SU-DHL-6 (cell line): Measurements from ENCODE around the gene SHCBP1L.

Experiments
- H2AFZ ChIP-seq: fragments of 200-600 bp; sonication (generic); 2 replicates; pipeline ENCODE4 v1.6.1; 2014; ENCODE audit warnings: low read depth, mild to moderate bottlenecking, moderate library complexity, mixed read lengths, antibody characterized with exemption, low read length; ENCODE audit not compliant: severe bottlenecking
- H3F3A ChIP-seq: fragments of 200-600 bp; shearing (Covaris generic); 2 replicates; pipeline ENCODE4 v1.6.0; 2016; ENCODE audit warnings: antibody characterized with exemption, mild to moderate bottlenecking; ENCODE audit not compliant: insufficient read depth
- H3K27ac ChIP-seq: fragments of 200-600 bp; sonication (generic); 2 replicates; pipeline ENCODE4 v1.5.1; 2016; ENCODE audit warnings: low read depth, mild to moderate bottlenecking, low read length, moderate library complexity, mixed read lengths
- H3K27me3 ChIP-seq: fragments of 200-600 bp; sonication (generic), shearing (Covaris generic); 2 replicates; pipeline ENCODE4 v1.6.0; 2014; ENCODE audit warnings: mild to moderate bottlenecking, low read length
- H3K36me3 ChIP-seq: fragments of 200-600 bp; sonication (generic); 2 replicates; pipeline ENCODE4 v1.6.1; 2014; ENCODE audit warnings: mild to moderate bottlenecking, low read length, mixed read lengths
- H3K4me2 ChIP-seq: fragments of 300-600, 200-600 bp; shearing (Covaris generic), sonication (generic); 2 replicates; pipeline ENCODE4 v1.6.0; 2014; ENCODE audit warnings: low read length, low read depth, mild to moderate bottlenecking; ENCODE audit not compliant: poor library complexity, severe bottlenecking
- H3K4me3 ChIP-seq: fragments of 200-600 bp; sonication (generic); 2 replicates; pipeline ENCODE4 v1.5.1; 2014; ENCODE audit warnings: antibody characterized with exemption, low read length, mild to moderate bottlenecking, mixed read lengths; ENCODE audit not compliant: insufficient read depth, poor library complexity, severe bottlenecking
- H3K79me2 ChIP-seq: fragments of 200-600 bp; sonication (generic); 2 replicates; pipeline ENCODE4 v1.6.1; 2014; ENCODE audit warnings: mild to moderate bottlenecking, low read length, moderate library complexity; ENCODE audit not compliant: insufficient read depth
- H3K9ac ChIP-seq: fragments of 200-600 bp; sonication (generic); 2 replicates; pipeline ENCODE4 v1.7.0; 2014; ENCODE audit warnings: mild to moderate bottlenecking, low read length
- H3K9me2 ChIP-seq: fragments of 200-600 bp; sonication (generic); replicated peaks from 2 replicates; pipeline ENCODE4 v1.6.1; 2014; ENCODE audit warnings: low read length; ENCODE audit not compliant: insufficient read depth
- H3K9me3 ChIP-seq: fragments of 200-600 bp; sonication (generic); 2 replicates; pipeline ENCODE4 v1.6.1; 2014; ENCODE audit warnings: low read length, mixed read lengths; ENCODE audit not compliant: insufficient read depth
- H4K20me1 ChIP-seq: fragments of 200-600 bp; sonication (generic); 2 replicates; pipeline ENCODE4 v1.6.1; 2014; ENCODE audit warnings: low read depth, mild to moderate bottlenecking, antibody characterized with exemption, low read length, moderate library complexity, mixed read lengths
- CTCF ChIP-seq: fragments of 200-600 bp; sonication (generic); IDR thresholded peaks from one replicate; pipeline ENCODE4 v1.5.1; 2017; ENCODE audit warnings: antibody characterized with exemption, mild to moderate bottlenecking, low read length, moderate library complexity; ENCODE audit not compliant: insufficient read depth, poor library complexity, severe bottlenecking
- EZH2phosphoT487 ChIP-seq: fragments of 200-600 bp; sonication (generic), shearing (Covaris generic); conservative IDR thresholded peaks from 2 replicates; pipeline ENCODE4 v1.6.1; 2018; ENCODE audit warnings: mild to moderate bottlenecking, antibody characterized with exemption, low read length, moderate library complexity, mixed read lengths

SHCBP1L gene

GRCh38 chr1:182939413-182939812 is 13.6 kb downstream of the SHCBP1L start:
- Histone ChIP-seq H3K9me3 (no peaks in the 10 kb centered on the region), H2AFZ (no peak overlapping the region), H4K20me1 (no peaks in the 10 kb centered on the region), H3K4me3 (no peak overlapping the region), H3F3A (no peaks in the 10 kb centered on the region), H3K79me2 (no peaks in the 10 kb centered on the region), H3K27me3 (no peaks in the 10 kb centered on the region), H3K9ac (no peak overlapping the region), H3K36me3 (peaks cover 7% of the 10 kb centered on the region; the same call in 1 of the 2 replicates), H3K4me2 (no peak overlapping the region), H3K27ac (no peak overlapping the region), H3K9me2 (no peaks in the 10 kb centered on the region)
- TF ChIP-seq EZH2phosphoT487 (no peak), CTCF (no peak)

- H4K20me1 ChIP-seq, result no peaks in the 10 kb centered on the region
- no peak overlapping the region for H3K4me3 ChIP-seq
- H3K27ac ChIP-seq, result no peak overlapping the region
- H3K9me3 ChIP-seq, result no peaks in the 10 kb centered on the region
- no peaks in the 10 kb centered on the region for H3K27me3 ChIP-seq
- H3K79me2 ChIP-seq, result no peaks in the 10 kb centered on the region
- H3K9me2 ChIP-seq, result no peaks in the 10 kb centered on the region
- H3K4me2 ChIP-seq, result no peak overlapping the region
- no peak overlapping the region for H2AFZ ChIP-seq
- H3F3A ChIP-seq, result peaks cover 9% of the 10 kb centered on the region; the same call in 1 of the 2 replicates
- no peak for TF ChIP-seq CTCF
- no peak for TF ChIP-seq EZH2phosphoT487
- no peak overlapping the region for H3K9ac ChIP-seq
- peaks cover 7% of the 10 kb centered on the region; the same call in 1 of the 2 replicates for H3K36me3 ChIP-seq
Measured at GRCh38 chr1:182935716-182936115, 17.2 kb downstream of the SHCBP1L start.

DNA sequence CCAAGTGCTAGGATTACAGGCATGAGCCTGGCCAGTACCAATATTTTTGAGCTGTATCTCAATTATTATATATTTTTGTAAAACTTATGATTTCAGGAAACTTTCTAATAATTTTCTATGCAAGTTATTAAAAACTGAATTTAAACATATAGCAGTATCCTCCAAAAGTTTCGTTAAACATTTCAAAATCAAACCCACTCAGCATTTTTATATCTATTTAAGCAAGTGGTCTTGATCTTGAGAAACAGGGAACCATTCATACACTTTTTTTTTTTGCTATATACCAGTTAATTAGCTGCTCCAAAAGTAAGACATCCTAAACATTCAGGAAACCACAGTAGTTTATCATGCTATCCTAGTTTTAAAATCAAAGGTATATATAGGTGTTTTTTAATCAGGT is 22.0 kb downstream of the SHCBP1L start:
- H3K79me2 ChIP-seq, result peaks cover 9% of the 10 kb centered on the region
- H3K9ac ChIP-seq, result no peak overlapping the region
- H3K9me2 ChIP-seq, result no peaks in the 10 kb centered on the region
- no peaks in the 10 kb centered on the region for H3K9me3 ChIP-seq
- H3K4me3 ChIP-seq, result no peak overlapping the region
- TF ChIP-seq EZH2phosphoT487, result no peak
- no peak overlapping the region for H3K4me2 ChIP-seq
- no peaks in the 10 kb centered on the region for H3K27me3 ChIP-seq
- H4K20me1 ChIP-seq, result no peaks in the 10 kb centered on the region
- 0 out of 2 replicates have a peak, but pooled peaks cover 7% of the 10 kb centered on the region for H3K36me3 ChIP-seq
- no peak overlapping the region for H2AFZ ChIP-seq
- peaks cover 41% of the 10 kb centered on the region for H3F3A ChIP-seq
- H3K27ac ChIP-seq, result no peak overlapping the region; the same call in 1 of the 2 replicates

DNA sequence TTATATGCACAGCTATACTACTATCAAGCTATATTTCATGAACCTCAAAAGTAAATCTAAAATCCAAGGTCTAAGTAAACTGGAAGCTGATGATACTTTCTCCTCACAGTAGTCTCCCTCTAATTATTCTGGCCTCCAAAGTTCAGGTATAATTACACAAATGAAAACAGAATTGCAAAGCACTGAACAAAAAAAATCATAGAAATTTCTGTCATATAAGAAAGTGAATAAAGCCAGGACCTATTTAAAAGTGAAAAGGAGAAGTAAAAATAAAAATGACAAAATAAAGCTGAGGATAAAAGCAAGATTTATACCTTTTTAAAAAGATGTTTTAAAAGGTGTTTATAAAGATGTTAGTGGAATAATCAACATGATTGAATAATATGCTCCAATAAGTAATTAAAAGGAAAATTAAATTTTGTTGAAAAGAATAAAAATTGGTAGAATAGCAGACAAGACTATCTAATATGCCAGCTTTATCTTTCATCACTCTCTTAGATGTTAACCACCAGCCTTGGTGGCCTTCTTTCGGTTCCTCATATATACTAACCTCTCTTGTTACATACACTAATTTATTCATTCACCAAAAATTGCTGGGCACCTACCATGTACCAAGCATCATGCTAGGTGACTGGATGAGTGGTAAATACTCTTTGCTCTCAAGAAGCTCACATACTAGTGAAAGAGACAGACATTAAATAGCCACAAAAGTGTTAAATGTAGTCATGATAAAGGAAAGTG is 25.1 kb downstream of the SHCBP1L start:
- no peaks in the 10 kb centered on the region for H3K9me2 ChIP-seq
- peak overlapping the region; percentile 54 for H3K4me3 ChIP-seq
- peak overlapping the region; percentile 100 for H3K27ac ChIP-seq
- no peaks in the 10 kb centered on the region for H4K20me1 ChIP-seq
- peak overlapping the region; percentile 100 for H3K4me2 ChIP-seq
- no peaks in the 10 kb centered on the region for H3K27me3 ChIP-seq
- peak overlapping the region; percentile 69 for H3K9ac ChIP-seq
- H3K36me3 ChIP-seq, result no peaks in the 10 kb centered on the region
- peaks cover 58% of the 10 kb centered on the region for H3F3A ChIP-seq
- no peaks in the 10 kb centered on the region for H3K9me3 ChIP-seq
- peaks cover 35% of the 10 kb centered on the region for H3K79me2 ChIP-seq
- peak overlapping the region; percentile 88 for H2AFZ ChIP-seq
- no peak for TF ChIP-seq CTCF
